HG03280 (cell line): ENCODE data around the gene POU1F1.
A peak's percentile ranks its signal among the peaks of the same experiment; 100 is the strongest.
"Not testable (repeated sequence)": the region's sequence is repeated elsewhere in the genome, so short reads cannot be mapped to it uniquely, and the experiment has no call there.

Experiments used
- ATAC-seq: cut with Tn5 transposase; IDR thresholded peaks from one replicate; pipeline ENCODE4 v1.9.1; 2021; ENCODE audit warnings: mild to moderate bottlenecking, moderate library complexity; ENCODE audit not compliant: unreplicated experiment

POU1F1 gene

DNA sequence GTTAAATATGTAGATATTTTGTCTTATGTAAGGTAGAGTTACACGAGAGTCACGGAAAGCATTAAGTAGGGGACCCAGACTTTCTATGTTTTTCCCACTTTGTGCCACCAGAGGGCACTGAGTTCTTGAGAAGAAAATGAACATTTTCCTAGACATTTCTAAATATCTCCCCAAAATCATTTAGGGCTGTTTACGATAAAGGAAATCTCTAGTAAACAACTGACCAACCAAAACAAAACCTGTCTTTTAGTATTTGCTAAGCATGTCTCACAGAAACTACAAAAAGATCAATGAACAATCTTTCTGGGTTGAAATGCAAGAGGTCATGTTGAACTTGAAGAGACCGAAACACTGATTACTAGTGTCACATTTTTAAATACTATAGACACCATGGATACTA is 16.1 kb downstream of the POU1F1 start:
- ATAC-seq: peak; percentile 70

DNA sequence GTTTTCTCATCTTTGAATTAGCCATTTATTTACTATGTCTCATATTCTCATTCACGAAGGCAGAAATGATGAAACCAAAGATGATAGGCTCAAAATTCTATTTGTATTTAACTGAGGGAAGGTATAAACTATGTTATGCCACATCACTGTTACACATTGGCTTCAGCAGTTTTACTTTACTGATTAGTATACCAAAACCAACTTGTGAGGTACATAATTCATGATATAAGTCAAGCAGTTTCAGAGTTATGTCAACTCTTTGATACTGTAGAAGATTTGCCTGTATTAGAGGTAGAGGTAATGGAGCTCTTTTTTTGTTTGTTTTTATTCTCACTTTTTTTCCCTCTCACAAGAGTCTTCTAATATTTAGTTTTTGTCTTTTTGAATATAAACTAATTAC is 26.4 kb downstream of the POU1F1 start:
- no peak for ATAC-seq

DNA sequence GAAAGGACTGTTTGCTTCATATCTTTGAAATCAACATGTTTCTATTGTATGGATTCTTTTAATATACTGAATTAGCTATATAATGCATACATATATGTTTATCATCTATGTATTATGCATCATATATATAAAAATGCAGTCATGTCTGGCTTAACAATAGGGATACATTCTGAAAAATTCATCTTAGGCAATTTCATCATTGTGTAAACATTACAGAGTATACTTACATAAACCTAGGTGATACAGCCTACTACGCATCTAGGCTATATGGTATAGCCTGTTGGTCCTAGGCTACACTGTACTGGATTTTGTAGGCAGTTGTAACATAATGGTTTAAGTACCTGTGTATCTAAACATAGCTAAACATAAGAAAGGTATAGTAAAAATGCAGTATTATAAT is 27.6 kb downstream of the POU1F1 start:
- no peak for ATAC-seq

DNA sequence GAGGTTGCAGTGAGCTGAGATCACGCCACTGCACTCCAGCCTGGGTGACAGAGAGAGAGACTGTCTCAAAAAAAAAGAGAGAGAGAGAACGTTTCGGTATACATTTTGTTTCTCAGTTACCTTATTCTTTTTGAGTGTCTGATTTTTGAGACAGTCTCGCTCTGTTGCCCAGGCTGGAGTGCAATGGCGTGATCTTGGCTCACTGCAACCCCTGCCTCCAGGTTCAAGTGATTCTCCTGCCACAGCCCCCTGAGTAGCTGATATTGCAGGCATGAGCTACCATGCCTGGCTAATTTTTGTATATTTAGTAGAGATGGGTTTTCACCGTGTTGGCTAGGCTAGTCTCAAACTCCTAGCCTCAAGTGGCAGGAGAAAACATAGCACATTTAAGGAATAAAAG is 28.2 kb downstream of the POU1F1 start:
- not testable (repeated sequence) for ATAC-seq

DNA sequence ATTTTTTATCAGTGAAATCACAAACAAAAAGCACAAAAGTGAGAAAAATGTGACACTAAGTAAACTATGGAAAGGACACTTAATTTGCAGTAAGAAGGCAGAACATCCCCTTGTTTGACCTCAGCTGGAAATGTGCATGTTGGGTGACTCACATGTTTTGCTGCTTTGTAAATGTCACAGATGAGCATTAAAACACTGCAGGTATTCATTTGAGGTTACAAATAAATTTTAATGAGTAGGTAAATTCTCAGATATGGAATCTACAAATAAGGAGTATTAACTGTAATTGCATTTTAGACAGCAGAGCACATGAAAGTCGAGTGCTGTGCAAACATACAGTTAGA is 29.0 kb downstream of the POU1F1 start:
- ATAC-seq: no peak

DNA sequence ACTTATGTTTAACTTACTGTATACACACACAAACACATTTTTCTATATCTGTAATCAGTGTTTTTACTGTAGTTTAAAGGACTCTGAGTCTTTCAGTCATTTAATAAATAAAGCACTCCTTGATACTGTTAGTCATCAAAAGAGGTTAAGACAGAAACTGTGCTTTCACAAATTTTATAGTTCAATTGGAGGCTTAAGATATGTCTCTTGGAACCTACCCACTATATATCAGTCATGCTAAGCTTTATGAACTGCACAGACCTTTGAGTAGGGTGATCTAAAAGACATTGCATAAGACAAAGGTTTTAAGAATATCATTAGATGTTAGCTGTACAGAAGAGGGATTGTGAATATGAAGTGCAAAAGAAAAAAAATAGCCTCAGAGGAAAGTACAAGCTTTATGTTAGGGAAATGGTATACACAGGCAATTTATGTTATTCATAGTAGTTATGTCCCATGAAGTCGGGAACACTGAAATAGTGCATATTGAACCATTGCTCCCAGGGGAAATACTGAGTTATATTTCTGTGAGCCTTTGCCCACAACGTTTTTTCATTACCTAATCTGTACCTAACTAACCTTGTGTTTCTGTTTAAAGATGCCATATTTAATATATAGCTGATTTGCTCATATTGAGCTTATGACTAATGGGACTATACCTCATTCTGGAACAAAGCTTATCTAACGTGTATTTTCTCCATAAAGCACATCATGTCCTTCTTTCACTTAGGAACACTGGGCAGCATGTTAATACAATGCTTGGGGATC is 29.5 kb downstream of the POU1F1 start:
- ATAC-seq: no peak

DNA sequence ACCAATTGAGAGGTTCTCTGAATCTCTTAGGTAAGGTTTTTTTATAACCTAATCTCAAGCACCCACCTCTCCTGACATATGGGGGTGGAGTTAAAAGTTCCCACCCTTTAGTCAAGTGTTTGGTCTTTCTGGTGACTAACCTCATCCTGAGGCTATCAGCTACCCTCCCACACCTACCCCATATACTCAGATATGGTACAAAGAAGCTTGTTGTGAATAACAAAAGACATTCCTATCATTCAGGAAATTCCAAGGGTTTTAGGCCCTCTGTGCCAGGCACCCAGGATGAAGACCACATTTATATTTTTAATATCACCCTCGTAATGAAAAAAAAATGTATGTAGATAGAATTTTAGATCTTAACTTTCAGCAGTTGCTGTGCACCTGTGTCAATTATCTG is 40.3 kb downstream of the POU1F1 start:
- ATAC-seq: no peak

DNA sequence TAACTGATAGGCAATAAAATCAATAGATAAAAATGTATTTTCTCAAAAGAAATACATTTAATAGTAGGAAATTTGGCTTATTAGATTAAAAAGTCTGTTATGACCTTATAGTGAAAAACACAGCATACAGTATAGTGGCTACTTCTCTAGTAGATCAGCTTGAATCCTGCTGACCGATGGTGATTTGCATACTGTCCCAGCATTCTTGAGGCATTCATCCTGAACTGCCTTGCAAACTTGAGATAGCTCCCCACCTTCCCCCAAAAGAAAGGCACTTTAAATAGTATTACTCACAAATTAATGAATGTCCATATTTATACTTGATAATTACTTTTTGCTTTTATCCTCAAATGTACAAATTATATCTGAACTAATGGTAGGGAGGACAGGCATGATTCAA is 42.6 kb downstream of the POU1F1 start:
- no peak for ATAC-seq

DNA sequence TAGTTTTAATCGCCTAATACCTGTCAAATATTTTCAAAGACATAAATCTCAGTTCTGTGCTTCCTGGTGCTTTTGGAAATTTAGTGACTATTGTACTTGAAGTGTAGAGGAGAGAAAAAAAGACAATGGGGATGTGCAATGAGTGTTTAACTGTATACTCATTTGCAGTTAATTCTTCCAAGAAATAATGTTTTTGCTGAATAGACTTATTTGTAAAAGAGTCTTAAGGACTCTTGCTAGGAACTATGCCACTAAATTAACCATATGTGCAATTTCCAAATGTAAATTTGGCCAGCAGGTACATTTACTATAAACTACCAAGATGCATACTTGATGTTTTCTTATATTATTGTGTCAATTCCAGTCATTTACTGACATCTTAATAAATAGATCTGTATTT is 47.3 kb downstream of the POU1F1 start:
- ATAC-seq: no peak

DNA sequence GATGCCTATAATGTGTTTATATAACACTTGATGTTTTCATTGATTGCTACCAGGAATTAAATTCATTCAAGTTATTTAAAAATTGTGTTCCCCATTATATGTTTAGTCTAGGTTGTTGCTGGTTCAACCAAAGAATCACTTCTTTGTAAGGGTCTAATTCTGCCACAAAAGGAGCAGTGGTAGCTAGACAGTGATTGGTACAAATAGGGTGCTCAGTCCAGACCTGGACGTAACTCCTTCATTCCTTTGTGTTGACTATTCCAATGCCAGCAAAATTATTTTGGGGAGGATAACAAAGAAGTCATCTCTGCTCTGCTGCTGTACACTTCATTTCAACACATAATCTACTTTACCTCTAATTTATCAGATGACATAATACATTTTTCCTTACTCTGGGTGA is 48.1 kb downstream of the POU1F1 start:
- no peak for ATAC-seq

DNA sequence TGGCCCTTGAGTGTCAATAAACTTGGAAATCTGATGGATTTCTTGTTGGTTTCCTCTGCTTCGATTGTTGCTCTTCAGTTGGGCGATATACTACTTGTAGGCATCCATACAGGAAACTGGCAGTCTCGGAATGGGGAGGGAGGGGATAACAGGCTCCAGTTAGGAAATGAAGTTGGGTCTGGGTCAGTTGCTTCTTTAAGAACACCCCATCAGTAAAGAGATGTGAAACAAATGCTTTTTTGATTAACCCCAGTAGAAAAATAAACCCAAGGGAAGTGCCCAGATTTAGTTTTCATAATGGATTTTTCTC is 48.6 kb downstream of the POU1F1 start:
- peak; percentile 1 for ATAC-seq

DNA sequence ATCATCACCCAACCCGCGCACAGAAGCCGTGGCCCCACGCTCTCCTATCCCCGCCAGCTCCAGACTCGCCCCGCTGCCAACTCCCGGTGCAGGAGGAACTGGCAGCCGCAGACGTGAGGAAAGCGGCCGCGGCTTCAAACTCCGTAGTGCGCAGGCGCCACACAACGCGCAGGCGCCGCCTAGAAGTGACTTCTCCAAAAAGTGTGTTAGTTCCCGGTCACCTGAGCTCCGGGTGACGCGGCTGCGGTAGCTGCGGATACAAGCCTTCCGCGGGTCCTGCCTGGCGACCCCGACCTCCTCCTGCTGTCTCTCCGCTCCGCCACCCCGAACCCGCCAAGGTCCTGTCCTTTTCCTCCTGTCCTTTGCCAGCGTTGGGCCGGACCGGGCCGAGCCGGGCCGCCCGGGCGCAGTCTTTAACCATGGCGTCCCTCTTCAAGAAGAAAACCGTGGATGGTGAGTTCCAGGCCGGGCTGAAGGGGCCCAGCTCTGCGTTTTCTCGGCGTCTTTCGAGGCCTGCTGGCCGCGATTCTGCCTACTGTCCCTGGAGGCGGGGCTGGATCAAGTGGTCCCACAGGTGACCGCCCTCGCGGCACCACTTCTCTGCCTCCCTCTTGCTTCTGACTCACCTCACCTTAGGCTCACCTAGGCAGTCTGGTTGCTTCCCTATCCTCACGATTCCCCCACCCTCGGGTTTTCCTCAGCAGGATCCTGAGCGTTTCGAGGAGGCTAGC is 49.1 kb downstream of the POU1F1 start, which contains the start of gene CHMP2B:
Gene CHMP2B, plus strand, starts transcription at position 206 of the 731 bp plus-strand sequence. Its CDS starts 214 bp downstream, at position 420.
- ATAC-seq: peak; percentile 96

DNA sequence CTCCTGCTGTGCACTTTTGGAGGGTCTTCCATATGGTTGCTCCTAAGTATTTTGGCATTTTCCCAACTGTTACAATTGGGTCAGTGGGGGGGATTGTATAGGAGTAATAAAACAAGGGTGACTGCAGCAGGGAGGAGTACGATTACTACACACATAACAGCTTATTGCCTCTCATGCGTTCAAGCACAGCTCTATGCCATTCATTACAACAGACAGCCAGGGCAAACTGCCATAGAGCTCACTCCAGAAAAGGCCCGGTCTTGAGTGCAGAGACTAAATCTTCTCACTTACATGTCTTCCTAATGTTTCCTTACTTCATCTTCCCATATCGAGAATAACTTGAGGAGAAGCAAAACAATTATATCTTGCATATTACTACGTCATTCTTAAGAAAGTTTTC is 50.7 kb downstream of the POU1F1 start:
- no peak for ATAC-seq

DNA sequence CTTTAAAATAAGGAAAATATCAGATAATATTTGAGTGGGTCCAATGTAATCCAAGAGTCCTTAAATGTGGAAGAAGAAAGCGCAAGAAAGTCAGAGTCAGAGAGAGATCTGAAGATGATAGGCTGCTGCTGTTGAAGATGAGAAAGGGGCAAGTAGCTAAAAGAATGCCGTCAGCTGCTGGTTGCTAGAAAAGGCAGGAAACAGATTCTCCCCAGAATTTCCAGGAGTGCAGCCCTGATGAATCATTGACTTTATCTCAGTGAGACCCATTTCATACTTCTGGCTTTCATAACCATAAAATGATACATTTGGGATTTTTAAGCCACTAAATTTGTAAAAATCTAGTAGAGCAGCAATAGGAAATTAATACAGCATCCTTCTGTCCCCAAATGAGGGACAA is 56.8 kb downstream of the POU1F1 start:
- ATAC-seq: no peak

DNA sequence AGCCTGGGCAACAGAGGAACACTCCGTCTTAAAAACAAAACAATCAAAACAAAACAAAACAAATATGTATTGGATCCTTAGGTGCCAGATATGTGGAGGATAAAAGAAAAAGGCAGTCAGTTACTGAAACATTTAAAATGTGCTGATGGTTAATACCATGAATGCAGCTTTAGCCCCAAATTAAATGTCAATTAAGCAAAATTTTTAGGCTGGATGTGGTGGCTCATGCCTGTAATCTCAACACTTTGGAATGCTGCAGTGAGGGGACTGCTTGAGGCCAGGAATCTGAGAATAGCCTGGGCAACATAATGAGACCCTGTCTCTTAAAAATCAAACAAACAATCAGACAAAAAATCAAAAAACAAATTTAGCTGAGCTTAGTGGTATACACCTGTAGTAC is 57.8 kb downstream of the POU1F1 start:
- ATAC-seq: no peak
